C4-2B (cell line): ENCODE measurements around the gene GDF2.

Source experiments
- H3K27ac ChIP-seq: fragments of 450-650 bp; 2 replicates; pipeline ENCODE4 v1.5.1; 2017
- CTCF ChIP-seq: fragments of 450-650 bp; conservative IDR thresholded peaks from 2 replicates; pipeline ENCODE4 v1.5.1; 2017; ENCODE audit warnings: mild to moderate bottlenecking
- ZFX ChIP-seq: fragments of 450-650 bp; IDR thresholded peaks from 2 replicates; pipeline ENCODE4 v1.6.1; 2017

The GDF2 gene

GRCh38 chr10:47332371-47332770, 10.1 kb downstream of the GDF2 start:
- TF ChIP-seq CTCF (no peak), ZFX (no peak)

GRCh38 chr10:47332946-47333345, 10.7 kb downstream of the GDF2 start:
- TF ChIP-seq ZFX (no peak), CTCF (no peak)

More at GRCh38 chr10:47332371-47332770, 10.1 kb downstream of the GDF2 start:
- no peak overlapping the region for H3K27ac ChIP-seq

GRCh38 chr10:47333532-47333931, 11.3 kb downstream of the GDF2 start:
- TF ChIP-seq ZFX (no peak), CTCF (no peak)
- no peak overlapping the region for H3K27ac ChIP-seq

More at GRCh38 chr10:47332946-47333345, 10.7 kb downstream of the GDF2 start:
- no peak overlapping the region for H3K27ac ChIP-seq

- TF ChIP-seq CTCF (no peak), ZFX (no peak)
- H3K27ac ChIP-seq: no peak overlapping the region
These were observed 12.4 kb downstream of the GDF2 start for GRCh38 chr10:47334466-47335295.

GRCh38 chr10:47335906-47336305, 13.7 kb downstream of the GDF2 start:
- H3K27ac ChIP-seq: no peak overlapping the region
- TF ChIP-seq ZFX: no peak
- TF ChIP-seq CTCF: no peak

- TF ChIP-seq ZFX (no peak), CTCF (no peak)
- H3K27ac ChIP-seq: no peak overlapping the region
These were observed 14.3 kb downstream of the GDF2 start for GRCh38 chr10:47336387-47337134.

GRCh38 chr10:47337310-47337709, 15.1 kb downstream of the GDF2 start:
- H3K27ac ChIP-seq: no peak overlapping the region
- TF ChIP-seq ZFX (no peak), CTCF (no peak)
